Bone marrow (tissue), 2 donors: ENCODE data around the gene KIF13A.
"Not testable (repeated sequence)": the region's sequence is repeated elsewhere in the genome, so short reads cannot be mapped to it uniquely, and the experiment has no call there.

Experiments
- DNase-seq, 2 donors: peaks; one replicate each; lab custom pipeline; 2025; lab: John Stamatoyannopoulos, UW

KIF13A gene

DNA sequence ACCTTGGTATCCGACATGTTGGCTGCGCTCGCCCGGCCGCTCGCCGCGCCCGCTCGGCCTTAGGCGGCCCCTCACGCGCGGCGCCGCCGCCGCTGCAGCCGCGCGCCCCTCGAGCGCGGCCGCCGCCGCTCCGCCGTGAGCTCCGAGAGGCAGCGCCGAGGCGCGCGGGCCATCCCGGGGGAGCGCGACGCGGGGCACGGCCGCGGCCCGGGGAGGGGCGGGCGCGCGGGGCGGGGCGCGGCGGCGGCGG is at the start of gene KIF13A:
Gene KIF13A (minus strand): TSS at position 189 of the 250 bp plus-strand sequence. CDS start 172 bp downstream, at position 17.
- DNase-seq, result no peak

DNA sequence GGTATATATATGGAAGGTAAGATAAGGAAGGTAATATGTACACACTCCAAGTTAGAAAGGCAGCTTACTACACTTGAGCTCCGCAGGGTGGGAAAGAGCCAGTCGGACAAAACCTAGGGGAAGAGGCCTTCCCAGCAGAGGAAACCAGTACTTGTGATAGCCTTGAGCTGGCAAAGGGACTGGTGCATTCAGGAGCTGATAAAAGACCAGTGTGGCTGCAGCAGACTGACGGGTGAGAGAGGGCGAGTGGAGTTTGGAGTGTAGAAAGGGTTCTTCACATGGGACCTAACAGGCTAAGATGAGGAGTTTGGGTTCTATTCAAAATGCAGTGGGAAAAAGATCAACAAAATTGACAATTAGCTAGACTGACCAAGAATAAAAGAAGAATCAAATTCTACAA is 49.3 kb upstream of the KIF13A start:
- no peak for DNase-seq

DNA sequence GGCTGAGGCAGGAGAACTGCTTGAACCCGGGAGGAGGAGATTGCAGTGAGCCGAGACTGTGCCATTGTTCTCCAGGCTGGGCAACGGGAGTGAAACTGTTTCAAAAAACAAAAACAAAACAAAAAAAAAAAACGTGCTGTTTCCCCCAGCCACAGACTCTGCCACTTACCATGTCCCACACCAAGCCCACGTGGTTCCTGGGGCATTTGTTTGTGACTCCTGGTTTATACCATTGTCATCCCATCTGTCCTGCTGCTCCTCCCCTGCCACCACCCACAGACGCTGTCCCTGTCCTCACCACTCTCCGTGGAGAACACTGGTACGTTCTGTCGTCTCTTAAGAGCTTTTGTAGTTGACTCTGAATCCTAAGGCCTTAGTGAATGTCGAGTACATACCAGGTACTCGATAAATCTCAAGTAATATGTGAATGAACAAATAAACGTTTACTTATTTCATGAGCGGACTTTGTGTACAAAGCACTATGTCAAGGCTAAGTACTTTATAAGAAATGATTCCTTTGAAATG is 48.0 kb upstream of the KIF13A start:
- DNase-seq, result no peak

DNA sequence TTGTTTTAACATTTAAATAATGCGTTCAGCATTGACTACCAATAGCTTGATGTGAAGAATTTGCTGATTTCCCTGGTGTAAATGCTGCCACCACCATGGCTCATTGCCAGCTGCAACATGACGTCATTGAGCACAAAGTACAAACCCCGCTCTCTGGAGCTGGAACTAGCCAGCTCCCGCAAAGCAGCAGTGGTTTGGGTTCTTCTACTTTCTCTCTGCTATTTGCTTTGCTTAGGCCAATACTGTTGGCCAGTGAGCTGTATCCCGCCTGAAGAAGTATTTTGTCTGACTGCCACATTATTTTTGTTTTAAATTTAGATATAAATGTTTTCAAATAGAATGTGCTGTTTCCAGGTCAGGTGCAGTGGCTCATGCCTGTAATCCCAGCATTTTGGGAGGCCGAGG is 47.4 kb upstream of the KIF13A start:
- no peak for DNase-seq

DNA sequence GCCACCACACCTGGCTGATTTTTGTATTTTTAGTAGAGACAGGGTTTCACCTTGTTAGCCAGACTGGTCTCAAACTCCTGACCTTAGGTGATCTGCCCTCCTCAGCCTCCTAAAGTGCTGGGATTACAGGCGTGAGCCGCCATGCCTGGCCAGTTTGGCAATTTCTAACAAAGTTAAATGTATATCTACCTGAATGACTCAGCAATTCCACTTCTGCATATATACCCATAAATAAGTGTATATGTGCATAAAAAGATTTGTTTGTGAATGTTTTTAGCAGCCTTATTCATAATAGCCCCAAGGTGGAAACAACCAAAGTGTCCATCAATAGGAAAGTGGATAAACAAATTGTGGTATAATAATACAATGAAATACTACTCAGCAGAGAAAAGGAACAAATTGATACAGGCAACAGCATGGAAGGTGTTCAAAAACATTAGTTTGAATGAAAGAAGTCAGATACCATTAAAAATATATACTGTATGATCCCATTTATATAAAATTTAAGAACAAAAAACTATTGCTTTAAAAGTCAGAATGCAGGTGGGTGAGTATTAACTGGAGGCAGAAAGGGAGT is 44.3 kb upstream of the KIF13A start:
- DNase-seq, result no peak

DNA sequence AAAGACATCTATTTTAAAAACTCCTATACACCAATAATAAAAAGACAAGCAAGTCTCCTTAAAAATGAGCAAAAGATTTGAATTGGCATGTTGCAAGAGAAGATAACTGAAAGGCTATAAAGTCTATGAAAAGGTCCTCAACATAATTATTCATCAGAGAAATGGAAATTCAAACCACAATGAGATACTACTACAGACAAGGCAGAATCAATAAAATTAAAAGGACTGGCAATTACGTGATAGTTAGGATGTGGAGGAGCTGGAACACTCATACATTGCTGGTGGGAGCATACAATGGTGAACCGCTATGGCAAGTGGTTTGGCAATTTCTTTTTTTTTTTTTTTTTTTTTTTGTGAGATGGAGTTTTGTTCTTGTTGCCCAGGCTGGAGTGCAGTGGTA is 43.8 kb upstream of the KIF13A start:
- DNase-seq, result no peak

DNA sequence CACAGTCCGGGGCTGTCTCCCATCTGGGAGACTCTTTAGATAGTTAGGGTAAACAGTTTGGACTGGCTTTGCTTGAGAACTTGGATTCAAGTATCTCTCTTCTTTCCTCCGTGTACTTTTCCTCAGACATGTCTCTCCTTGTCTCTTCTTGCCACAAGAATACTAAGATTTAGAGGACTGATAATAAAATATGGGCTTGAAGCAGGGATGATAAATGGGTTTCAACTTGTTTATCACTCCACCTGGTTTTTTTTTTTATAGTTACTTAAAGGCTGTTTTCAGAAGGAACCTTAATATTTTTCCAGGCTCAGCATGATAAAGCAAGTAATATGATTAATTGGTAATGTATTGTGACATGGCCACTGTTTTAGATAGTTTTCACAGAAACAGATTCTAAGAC is 40.9 kb upstream of the KIF13A start:
- DNase-seq, result no peak

DNA sequence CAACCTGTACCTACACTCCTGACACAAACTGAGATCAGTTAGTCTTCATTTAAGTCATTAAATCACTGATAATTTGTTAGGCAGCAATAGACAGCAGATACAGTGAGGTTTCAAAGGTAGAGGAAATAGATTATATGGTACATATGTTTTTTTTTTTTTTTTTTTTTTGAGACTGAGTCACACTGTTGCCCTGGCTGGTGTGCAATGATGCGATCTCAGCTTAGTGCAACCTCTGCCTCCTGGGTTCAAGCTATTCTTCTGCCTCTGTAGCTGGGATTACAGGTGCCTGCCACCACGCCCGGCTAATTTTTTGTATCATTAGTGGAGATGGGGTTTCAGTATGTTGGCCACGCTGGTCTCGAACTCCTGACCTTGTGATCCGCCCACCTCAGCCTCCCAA is 38.2 kb upstream of the KIF13A start:
- no peak for DNase-seq

DNA sequence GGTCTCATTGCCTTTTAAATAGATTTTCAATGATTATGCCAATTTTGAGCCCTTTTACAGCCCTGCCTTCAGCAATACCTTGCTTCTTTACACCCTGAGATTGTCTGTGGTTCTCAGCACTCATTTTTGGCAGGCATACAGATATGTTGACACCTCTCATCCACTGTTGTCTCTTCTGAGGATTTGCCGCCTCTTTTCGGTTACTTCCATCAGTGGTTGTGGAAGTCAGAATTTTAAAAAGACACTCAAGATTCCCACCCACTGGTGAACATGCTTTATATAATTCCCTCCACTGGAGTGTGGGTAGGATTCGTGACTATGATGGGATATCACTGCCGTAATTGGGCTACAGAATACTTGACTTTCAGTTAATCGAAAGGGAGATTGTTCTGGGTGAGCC is 37.4 kb upstream of the KIF13A start:
- no peak for DNase-seq

DNA sequence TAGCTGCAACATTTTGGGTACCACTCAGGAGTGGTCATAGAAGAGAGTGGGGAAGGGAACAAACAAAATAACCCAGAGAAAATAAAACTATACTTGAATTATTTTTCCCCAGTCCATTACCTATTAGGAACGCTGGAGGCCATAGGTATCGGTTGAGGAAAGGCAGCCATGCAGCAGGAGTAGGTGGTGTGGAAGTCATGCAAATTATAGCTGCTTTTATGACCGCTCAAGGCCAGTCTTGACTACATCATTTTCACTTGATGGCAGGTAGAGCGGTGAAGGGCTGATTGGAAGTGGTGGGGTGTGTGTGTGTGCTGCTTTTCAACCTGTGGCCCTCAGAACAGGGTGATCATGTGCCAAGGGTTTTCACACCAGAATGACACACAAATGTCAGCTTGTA is 36.5 kb upstream of the KIF13A start:
- no peak for DNase-seq

DNA sequence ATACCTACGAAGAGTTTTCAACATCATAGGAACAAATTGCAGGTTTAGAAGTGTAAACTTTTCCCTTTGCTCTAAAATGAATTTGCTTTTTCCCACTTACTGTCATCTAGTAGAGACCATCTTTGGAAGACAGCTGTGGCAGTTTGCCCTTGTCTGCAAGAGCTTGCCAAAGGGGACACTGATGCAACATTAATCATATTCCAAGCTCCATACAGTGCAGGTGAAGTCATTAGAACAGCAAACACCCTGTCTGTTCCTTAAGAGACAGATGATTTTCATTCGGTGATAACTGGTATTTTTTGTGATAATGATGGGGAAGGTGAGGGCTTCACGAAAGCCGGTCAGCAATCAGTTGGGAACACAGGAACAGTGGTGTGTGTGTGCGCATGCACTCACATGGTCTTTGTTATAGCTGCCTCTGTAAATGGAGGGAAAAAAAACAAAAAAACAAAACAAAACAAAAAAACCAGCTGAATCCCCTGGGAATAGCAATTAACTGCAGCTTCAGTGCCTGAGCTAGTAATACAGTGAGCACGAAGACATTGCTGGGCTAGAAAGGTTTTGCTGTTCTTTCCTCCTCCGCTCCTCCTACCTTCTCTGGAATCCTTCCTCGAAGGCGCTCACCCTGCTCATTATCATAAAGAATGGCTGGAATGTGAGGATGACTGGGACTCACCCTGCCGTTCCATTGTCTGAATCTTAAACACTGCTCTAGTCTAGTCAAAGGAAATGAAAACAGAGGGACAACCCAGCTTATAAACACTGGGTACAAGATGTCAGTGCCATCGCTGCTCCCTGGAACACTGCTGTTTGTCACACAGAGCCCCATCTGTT is 35.2 kb upstream of the KIF13A start:
- DNase-seq, result no peak

DNA sequence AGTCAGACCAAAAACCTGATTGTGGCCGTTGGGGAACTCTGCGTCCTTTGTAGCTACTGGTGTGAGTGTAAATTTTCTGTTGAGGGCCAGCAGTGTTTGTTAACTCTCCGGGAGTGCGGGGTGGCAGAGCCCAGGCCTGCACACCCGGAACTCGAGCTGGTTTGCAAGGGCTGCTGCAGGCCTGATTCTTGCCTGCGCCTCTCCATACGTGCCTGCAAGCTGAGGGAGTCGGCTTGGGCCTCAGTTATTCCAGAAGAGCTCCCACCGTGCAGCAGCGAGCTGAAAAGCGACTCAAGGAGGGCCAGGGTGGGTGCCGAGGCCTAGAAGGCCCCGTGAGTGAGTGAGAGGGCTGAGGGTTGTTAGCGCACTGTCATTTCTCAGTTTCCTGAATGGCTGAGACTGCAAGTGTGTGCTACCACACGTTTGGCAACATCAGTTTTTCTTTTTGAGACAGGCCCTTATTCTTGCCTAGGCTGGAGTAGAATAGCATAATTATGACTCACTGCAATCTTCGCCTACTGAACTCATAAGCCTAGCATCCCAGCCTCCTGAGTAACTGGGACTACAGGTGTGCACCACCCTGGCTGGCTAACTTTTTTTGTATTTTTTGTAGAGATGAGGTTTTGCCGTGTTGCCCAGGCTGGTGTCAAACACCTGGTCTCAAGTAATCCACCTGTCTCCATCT is 33.9 kb upstream of the KIF13A start:
- no peak for DNase-seq

DNA sequence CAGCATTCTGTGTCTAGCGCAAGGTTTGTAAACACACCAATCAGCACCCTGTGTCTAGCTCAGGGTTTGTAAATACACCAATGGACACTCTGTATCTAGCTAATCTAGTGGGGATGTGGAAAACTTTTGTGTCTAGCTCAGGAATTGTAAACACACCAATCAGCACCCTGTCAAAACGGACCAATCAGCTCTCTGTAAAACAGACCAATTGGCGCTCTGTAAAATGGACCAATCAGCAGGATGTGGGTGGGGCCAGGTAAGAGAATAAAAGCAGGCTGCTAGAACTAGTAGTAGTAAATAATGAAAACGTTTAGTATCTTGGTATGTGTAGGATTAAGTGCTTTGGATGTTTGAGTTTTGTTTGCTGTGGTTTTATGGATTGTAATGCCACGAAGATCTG is 33.1 kb upstream of the KIF13A start:
- DNase-seq, result not testable (repeated sequence)

DNA sequence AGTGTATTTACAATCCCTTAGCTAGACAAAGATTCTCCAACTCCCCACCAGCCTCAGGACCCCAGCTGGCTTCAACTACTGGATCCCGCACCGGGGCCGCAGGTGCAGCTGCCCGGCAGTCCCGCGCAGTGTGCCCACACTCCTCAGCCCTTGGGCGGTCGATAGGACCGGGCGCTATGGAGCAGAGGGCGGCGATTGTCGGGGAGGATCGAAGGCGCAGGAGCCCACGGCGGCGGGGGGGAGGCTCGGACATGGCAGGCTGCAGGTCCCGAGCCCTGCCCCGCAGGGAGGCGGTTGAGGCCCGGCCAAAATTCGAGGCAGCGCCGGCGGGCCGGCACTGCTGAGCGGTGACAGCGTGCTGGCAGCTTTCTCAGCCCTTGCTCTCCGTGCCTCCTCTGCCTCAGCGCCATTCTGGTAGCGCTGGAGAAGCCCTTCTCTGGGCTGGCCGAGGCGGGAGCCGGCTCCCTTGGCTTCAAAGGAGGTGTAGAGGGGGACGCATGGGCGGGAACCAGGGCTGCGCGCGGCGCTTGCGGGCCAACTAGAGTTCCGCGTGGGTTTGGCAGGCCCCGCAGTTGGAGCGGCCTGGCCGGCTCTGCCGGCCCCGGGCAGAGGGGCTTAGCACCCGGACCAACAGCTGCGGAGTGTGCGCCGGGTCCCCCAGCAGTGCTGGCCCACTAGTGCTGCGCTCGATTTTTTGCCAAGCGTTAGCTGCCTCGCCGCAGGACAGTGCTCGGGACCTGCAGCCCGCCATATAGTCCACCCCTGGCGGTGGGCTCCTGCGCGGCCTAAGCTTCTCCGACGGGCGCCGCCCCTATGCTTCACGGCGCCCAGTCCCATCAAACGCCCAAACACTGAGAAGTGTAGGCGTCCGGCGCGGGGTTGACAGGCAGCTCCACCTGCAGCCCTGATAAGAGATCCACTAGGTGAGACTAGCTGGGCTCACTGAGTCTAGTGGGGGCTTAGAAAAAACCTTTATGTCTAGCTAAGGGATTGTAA is 32.4 kb upstream of the KIF13A start:
- no peak for DNase-seq

DNA sequence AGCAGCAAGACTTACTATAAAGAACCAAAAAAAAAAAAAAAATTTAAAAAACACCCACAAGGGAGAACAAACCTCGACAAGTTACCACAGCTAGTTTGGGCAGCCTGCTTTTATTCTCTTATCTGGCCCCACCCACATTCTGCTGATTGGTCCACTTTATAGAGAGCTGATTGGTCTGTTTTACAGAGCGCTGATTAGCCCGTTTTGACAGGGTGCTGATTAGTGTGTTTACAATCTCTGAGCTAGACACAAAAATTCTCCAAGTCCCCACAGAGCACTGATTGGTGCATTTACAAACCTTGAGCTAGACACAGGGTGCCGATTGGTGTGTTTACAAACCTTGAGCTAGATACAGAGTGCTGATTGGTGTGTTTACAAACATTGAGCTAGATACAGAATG is 31.7 kb upstream of the KIF13A start:
- DNase-seq, result not testable (repeated sequence)

DNA sequence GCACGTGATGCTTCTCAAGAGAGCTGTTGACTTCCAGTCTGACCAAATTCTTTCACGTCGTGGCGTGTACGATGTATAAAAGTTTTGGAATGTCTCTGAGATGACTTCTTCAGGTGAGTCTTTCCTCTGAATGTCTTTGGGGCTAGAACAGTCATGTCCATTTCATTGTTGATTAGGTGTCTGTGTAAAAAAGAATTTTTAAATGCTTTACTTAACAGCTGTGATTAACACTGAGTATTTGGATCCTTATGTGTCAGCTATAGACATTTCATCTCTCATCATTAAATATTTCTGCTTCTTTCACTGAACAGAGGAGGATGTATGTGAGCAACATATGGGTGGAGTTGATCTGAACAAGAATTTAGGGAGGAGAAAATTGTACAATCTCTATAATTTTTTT is 29.3 kb upstream of the KIF13A start:
- no peak for DNase-seq

DNA sequence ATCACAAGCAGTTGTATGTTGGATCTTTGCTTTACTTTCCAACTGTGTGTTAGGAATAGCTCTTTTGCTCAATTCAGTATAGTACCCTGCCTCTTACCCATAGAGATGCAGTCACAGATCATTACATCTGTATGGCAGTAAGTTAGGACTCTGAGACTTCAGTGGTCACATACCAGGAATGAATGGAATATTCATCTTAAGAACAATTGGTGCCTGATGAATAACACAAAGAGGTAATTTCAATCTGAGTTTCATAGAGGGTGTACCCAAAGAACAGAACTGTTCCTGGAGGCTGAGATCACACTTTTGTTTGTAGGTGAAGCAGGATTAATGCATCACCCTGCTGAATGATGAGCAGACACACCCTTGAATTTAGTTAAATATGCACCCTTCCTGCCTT is 28.7 kb upstream of the KIF13A start:
- DNase-seq, result no peak

DNA sequence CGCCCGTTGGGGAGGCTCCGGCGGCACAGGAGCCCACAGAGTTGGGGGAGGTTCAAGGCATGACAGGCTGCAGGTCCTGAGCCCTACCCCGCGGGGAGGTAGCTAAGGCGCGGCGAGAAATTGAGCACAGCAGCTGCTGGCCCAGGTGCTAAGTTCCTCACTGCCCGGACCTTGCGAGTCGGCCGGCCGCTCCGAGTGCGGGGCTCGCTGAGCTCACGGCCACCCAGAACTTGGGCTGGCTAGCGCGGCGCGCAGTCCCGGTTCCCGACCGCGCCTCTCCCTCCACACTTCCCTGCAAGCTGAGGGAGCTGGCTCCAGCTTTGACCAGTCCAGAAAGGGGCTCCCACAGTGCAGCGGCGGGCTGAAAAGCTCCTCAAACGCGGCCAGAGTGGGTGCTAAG is 23.9 kb upstream of the KIF13A start:
- no peak for DNase-seq

DNA sequence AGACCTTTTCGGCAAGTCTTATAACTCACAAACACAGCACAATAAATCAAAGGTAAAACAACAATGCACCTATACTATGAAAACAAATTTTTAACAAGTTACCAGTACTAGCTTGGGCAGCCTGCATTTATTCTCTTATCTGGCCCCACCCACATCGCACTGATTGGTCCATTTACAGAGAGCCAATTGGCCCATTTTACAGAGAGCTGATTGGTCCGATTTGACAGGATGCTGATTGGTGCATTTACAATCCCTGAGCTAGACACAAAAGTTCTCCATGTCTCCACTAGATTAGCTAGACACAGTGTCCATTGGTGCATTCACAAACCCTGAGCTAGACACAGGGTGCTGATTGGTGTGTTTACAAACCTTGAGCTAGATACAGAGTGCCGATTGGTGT is 23.1 kb upstream of the KIF13A start:
- not testable (repeated sequence) for DNase-seq

DNA sequence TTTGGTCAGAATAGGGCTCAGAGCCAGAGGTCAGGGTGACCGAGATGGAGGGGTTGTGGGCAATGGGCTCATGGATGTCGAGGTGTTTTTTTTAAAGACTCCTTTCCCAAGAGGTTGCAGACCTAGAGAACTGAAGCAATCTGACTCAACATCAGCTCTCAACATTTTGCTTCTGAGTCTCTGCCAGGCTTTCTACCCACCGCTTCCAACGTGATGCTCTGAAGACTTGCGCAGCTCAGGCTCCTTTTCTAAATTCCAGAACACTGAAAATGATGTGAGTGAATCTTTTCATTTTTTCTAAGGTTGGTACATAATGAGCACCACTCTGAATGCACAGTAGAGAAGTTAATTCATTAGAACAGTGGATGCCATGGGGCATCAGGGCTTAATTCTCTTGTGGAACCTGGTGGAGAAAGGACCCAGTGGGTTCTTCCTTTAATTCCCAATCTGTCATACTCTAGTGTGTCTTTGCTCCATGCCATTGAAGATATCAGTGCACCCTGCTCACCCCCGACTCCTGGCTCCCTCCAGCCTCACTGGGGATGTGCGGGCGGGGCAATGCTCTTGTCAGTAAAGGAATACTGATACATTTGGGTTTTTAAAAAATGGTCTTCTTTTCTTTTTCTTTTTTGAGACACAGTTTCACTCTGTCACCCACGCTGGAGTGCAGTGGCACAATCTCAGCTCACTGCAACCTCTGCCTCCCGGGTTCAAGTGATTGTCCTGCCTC is 17.0 kb upstream of the KIF13A start:
- no peak for DNase-seq

DNA sequence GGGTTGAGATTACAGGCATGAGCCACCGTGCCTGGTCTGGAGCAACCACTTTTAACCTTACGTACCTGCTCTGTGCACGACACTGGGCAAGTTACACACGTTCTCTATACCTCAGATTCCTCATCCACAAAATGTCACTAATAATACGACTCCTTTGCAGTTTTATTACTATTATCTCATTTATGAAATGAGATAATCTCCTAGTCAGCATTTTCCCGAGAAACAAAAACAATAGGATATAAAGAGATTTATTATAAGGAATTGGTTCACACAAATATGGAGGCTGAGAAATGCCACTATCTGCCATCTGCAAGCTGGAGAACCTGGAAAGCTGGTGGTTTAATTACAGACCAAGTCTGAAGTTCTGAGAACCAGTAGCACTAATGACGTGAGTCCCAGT is 12.0 kb upstream of the KIF13A start:
- DNase-seq, result no peak
